SK-N-SH (cell line): Measurements from ENCODE around the gene DOC2A. TPM values are rescaled to one million over a fixed set of nuclear protein-coding genes. Genes with fewer than 3 reads are reported as not detected.

Source experiments
- CTCF ChIA-PET: fragments of 300-600, 350-600 bp; formaldehyde crosslinking; extraction: SDS; loops from one replicate; lab custom pipeline; 2021; lab: Yijun Ruan, JAX
- POLR2A ChIA-PET: fragments of 350-600 bp; sonication (Branson Sonifier 250); formaldehyde crosslinking; extraction: SDS; loops from one replicate; lab custom pipeline; 2020; ENCODE audit warnings: antibody characterized with exemption, inconsistent platforms; lab: Yijun Ruan, JAX
- DNase-seq: peaks from one replicate; pipeline ENCODE4 v3.0.0; 2012
- H2AFZ ChIP-seq: fragments of 200-600 bp; sonication (generic); 2 replicates; pipeline ENCODE4 v1.8.1; 2016; ENCODE audit warnings: antibody characterized with exemption, mild to moderate bottlenecking, low read depth
- H3F3A ChIP-seq: fragments of 200-600 bp; sonication (generic); replicated peaks from 2 replicates; pipeline ENCODE3; 2016; ENCODE audit warnings: antibody characterized with exemption, mild to moderate bottlenecking; ENCODE audit not compliant: insufficient read depth
- H3K27ac ChIP-seq, 2 experiments: fragments of 200-500 bp in 1 of 2; fragments of 200-600 bp in 1 of 2; sonication (Bioruptor generic) in 1 of 2; sonication (generic), shearing (Covaris generic) in 1 of 2; 2 replicates each; pipeline versions ENCODE4 v1.5.1 to v1.6.1; 2014 to 2016; ENCODE audit warnings: low read depth in 2 of 2, inconsistent platforms in 1 of 2, low read length in 1 of 2, mild to moderate bottlenecking in 1 of 2, mixed read lengths in 1 of 2
- H3K27me3 ChIP-seq: fragments of 200-600 bp; sonication (generic), shearing (Covaris generic); 2 replicates; pipeline ENCODE4 v1.6.1; 2016; ENCODE audit warnings: mixed run types; ENCODE audit not compliant: insufficient read depth
- H3K36me3 ChIP-seq, 2 experiments: fragments of 200-500 bp in 1 of 2; fragments of 200-600 bp in 1 of 2; sonication (Bioruptor generic) in 1 of 2; sonication (generic) in 1 of 2; replicated peaks in 1 of 2; 2 replicates each; pipeline versions ENCODE3 to v1.5.1; 2014 to 2016; ENCODE audit warnings: low read length in 1 of 2, mild to moderate bottlenecking in 1 of 2; ENCODE audit not compliant: insufficient read depth in 2 of 2, control insufficient read depth in 1 of 2
- H3K4me1 ChIP-seq, 2 experiments: fragments of 200-500 bp in 1 of 2; fragments of 200-600 bp in 1 of 2; sonication (Bioruptor generic) in 1 of 2; sonication (generic), shearing (Covaris generic) in 1 of 2; 2 replicates each; pipeline versions ENCODE4 v1.5.1 to v1.6.1; 2014 to 2016; ENCODE audit warnings: low read depth in 1 of 2, low read length in 1 of 2, mixed run types in 1 of 2; ENCODE audit not compliant: insufficient read depth in 2 of 2, control insufficient read depth in 1 of 2
- H3K4me2 ChIP-seq: fragments of 200-600 bp; sonication (generic), shearing (Covaris generic); 2 replicates; pipeline ENCODE4 v1.6.1; 2017; ENCODE audit warnings: mixed run types
- H3K4me3 ChIP-seq, 2 experiments: fragments of 200-500 bp in 1 of 2; fragments of 200-600 bp in 1 of 2; sonication (Bioruptor generic) in 1 of 2; sonication (generic), shearing (Covaris generic) in 1 of 2; 2 replicates each; pipeline versions ENCODE4 v1.5.1 to v1.8.1; 2014 to 2016; ENCODE audit warnings: low read depth in 2 of 2, inconsistent platforms in 1 of 2, low read length in 1 of 2, mild to moderate bottlenecking in 1 of 2, mixed read lengths in 1 of 2, moderate library complexity in 1 of 2
- H3K79me2 ChIP-seq: fragments of 200-600 bp; sonication (generic); 2 replicates; pipeline ENCODE4 v1.8.1; 2017; ENCODE audit warnings: mild to moderate bottlenecking; ENCODE audit not compliant: insufficient read depth
- H3K9ac ChIP-seq: fragments of 200-600 bp; sonication (generic); 2 replicates; pipeline ENCODE4 v1.6.1; 2017; ENCODE audit warnings: mixed run types
- H3K9me2 ChIP-seq: fragments of 200-600 bp; sonication (generic); 2 replicates; pipeline ENCODE4 v1.6.1; 2017; ENCODE audit warnings: mixed run types
- H3K9me3 ChIP-seq: fragments of 200-600 bp; sonication (generic); 2 replicates; pipeline ENCODE4 v1.6.1; 2017; ENCODE audit warnings: mixed run types, mild to moderate bottlenecking, moderate library complexity
- H4K20me1 ChIP-seq: fragments of 200-600 bp; sonication (generic); 2 replicates; pipeline ENCODE4 v1.6.1; 2017; ENCODE audit warnings: mild to moderate bottlenecking, mixed run types; ENCODE audit not compliant: insufficient read depth
- CTCF ChIP-seq: fragments of 200-600 bp; sonication (generic); IDR thresholded peaks from 2 replicates; pipeline ENCODE4 v1.6.1; 2017; ENCODE audit warnings: antibody characterized with exemption, mild to moderate bottlenecking, moderate library complexity
- GATA2 ChIP-seq: sonication (generic); formaldehyde crosslinking; IDR thresholded peaks from 2 replicates; pipeline ENCODE4 v1.5.0; 2020; ENCODE audit warnings: mild to moderate bottlenecking, missing genetic modification reagents
- IRF3 ChIP-seq: fragments of 150-350 bp; IDR thresholded peaks from 2 replicates; pipeline ENCODE4 v1.6.1; 2016; ENCODE audit warnings: mild to moderate bottlenecking, low read depth, low read length
- PBX3 ChIP-seq: IDR thresholded peaks from 2 replicates; pipeline ENCODE4; 2012
- POLR2AphosphoS5 ChIP-seq: IDR thresholded peaks from 2 replicates; pipeline ENCODE4 v1.6.1; 2012; ENCODE audit warnings: low read depth, low read length
- RAD21 ChIP-seq: IDR thresholded peaks from 2 replicates; pipeline ENCODE4 v1.6.1; 2012; ENCODE audit warnings: mild to moderate bottlenecking, low read length
- SMC3 ChIP-seq: IDR thresholded peaks from 2 replicates; pipeline ENCODE4 v1.6.1; 2012; ENCODE audit warnings: low read depth, low read length, improper control_type of control experiment
- TEAD4 ChIP-seq: IDR thresholded peaks from 2 replicates; pipeline ENCODE4 v1.4.0; 2012; ENCODE audit warnings: mild to moderate bottlenecking, borderline replicate concordance; ENCODE audit not compliant: insufficient read depth
- USF1 ChIP-seq: IDR thresholded peaks from 2 replicates; pipeline ENCODE4 v1.4.0; 2012; ENCODE audit warnings: low read depth, borderline replicate concordance
- whole genome bisulfite sequencing: methylation state at CpG from one replicate; pipeline ENCODE4 v1.1.6; 2017; ENCODE audit warnings: low lambda C conversion rate; 5-methylcytosine and 5-hydroxymethylcytosine counted together
- polyA plus RNA-seq, 3 experiments: library from polyadenylated mRNA; depleted of rRNA; stranded (reverse); fragments of >200 nt; gene quantifications; 2 replicates each; pipeline ENCODE4 v1.2.3, GENCODE V29; 2012

The DOC2A gene
- polyA plus RNA-seq, 1 of the 3 experiments (the other 2 are of a cell fraction) = 10.4 TPM

GRCh38 chr16:29990034-29990433, 20.8 kb downstream of the DOC2A start:
- H3K4me1 ChIP-seq = peaks cover 0 to 7% of the 10 kb centered on the region in 2 experiments; a peak in 1 of 4 replicates
- no peak overlapping the region for H2AFZ ChIP-seq
- H3K36me3 ChIP-seq = peaks cover 4 to 83% of the 10 kb centered on the region in 2 experiments
- H3K27me3 ChIP-seq = no peaks in the 10 kb centered on the region
- no peak for TF ChIP-seq PBX3
- TF ChIP-seq TEAD4 = no peak
- peaks cover 10% of the 10 kb centered on the region for H3F3A ChIP-seq
- H3K9me2 ChIP-seq = no peaks in the 10 kb centered on the region
- ChIA-PET POLR2A (interaction anchor here (0.5 to 1.4 kb wide), 2 partner anchors 17 to 52 kb away, joined by 3 to 4 read pairs; partner anchors contain the start of gene TAOK2), CTCF (interaction anchor here (1.3 kb wide), 1 partner anchor 15 kb away, joined by 3 read pairs; no protein-coding TSS in a partner anchor)
- H4K20me1 ChIP-seq = no peaks in the 10 kb centered on the region
- WGBS = 93% methylated on average over 2 of the region's 2 CpGs
- H3K4me3 ChIP-seq = no peak overlapping the region
- no peak for DNase-seq
- no peak overlapping the region for H3K27ac ChIP-seq
- no peak overlapping the region for H3K4me2 ChIP-seq
- no peak overlapping the region for H3K9ac ChIP-seq
- no peaks in the 10 kb centered on the region for H3K79me2 ChIP-seq
- no peaks in the 10 kb centered on the region for H3K9me3 ChIP-seq

GRCh38 chr16:29989111-29989858, 21.5 kb downstream of the DOC2A start:
- no peaks in the 10 kb centered on the region for H4K20me1 ChIP-seq
- no peaks in the 10 kb centered on the region for H3K27me3 ChIP-seq
- H3F3A ChIP-seq = peaks cover 9% of the 10 kb centered on the region
- 93% methylated on average over 23 of the region's 23 CpGs for WGBS
- no peak for TF ChIP-seq RAD21
- no peak for TF ChIP-seq SMC3
- no peak for TF ChIP-seq IRF3
- TF ChIP-seq PBX3 = no peak
- no peak for TF ChIP-seq CTCF
- no peak for TF ChIP-seq USF1
- no peak for TF ChIP-seq GATA2
- TF ChIP-seq POLR2AphosphoS5 = no peak
- no peak overlapping the region for H3K4me2 ChIP-seq
- no peaks in the 10 kb centered on the region for H3K9me3 ChIP-seq
- no peak overlapping the region for H3K27ac ChIP-seq
- H3K79me2 ChIP-seq = no peaks in the 10 kb centered on the region
- H3K9ac ChIP-seq = no peak overlapping the region
- ChIA-PET POLR2A (interaction anchor here (0.5 to 1.4 kb wide), 2 partner anchors 16 to 52 kb away, joined by 3 to 4 read pairs; partner anchors contain the start of gene TAOK2), CTCF (interaction anchor here (1.3 kb wide), 1 partner anchor 14 kb away, joined by 3 read pairs; no protein-coding TSS in a partner anchor)
- peaks cover 8 to 90% of the 10 kb centered on the region in 2 experiments for H3K36me3 ChIP-seq
- H3K9me2 ChIP-seq = no peaks in the 10 kb centered on the region
- DNase-seq = no peak
- no peak overlapping the region for H3K4me3 ChIP-seq
- no peak overlapping the region for H2AFZ ChIP-seq
- H3K4me1 ChIP-seq = no peaks in the 10 kb centered on the region
